ENCODE results near the gene CDK5. TPM values are rescaled to one million over a fixed set of nuclear protein-coding genes. Genes with fewer than 3 reads are reported as not detected.

CDK5 gene
- total RNA-seq, 1 donor from 2014 or later: 27.0 TPM

DNA sequence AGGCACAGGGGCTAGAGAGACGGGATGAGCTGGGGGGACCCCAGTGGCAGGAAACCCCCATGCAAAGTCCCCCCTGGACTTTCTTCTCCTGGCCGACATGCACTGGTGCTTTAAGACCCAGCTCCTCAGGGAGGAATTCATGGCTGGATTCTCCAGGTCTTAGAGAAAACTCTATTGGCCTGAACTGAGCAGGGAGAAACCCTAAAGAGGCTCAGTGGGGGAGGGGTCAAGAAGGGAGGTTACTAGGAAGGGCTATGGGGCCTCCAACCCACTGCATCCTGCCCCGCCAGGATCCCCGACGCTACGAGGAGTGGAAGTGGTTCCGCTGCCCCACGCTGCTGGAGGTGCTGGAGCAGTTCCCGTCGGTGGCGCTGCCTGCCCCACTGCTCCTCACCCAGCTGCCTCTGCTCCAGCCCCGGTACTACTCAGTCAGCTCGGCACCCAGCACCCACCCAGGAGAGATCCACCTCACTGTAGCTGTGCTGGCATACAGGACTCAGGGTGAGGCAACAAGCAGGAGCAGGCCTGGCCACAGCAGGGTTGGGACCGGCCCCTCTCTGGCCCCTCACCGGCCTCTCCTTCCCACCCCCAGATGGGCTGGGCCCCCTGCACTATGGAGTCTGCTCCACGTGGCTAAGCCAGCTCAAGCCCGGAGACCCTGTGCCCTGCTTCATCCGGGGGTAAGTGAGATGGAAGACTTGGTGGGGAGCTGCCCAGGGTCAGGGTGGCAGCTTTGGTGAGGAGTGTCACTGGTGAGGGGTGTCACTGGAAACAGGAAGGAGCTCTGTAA lies 47.2 kb downstream of the CDK5 start:
- Histone ChIP-seq H3K27me3 (ENCODE audit: control insufficient read depth, insufficient read depth, low read length) (peaks cover 36% of the 10 kb centered on the region), H3K36me3 (ENCODE audit: control insufficient read depth, insufficient read depth, low read length) (no peaks in the 10 kb centered on the region), H3K4me3 (ENCODE audit: low read depth, low read length) (no peak overlapping the region)
- TF ChIP-seq, protein P1, sequence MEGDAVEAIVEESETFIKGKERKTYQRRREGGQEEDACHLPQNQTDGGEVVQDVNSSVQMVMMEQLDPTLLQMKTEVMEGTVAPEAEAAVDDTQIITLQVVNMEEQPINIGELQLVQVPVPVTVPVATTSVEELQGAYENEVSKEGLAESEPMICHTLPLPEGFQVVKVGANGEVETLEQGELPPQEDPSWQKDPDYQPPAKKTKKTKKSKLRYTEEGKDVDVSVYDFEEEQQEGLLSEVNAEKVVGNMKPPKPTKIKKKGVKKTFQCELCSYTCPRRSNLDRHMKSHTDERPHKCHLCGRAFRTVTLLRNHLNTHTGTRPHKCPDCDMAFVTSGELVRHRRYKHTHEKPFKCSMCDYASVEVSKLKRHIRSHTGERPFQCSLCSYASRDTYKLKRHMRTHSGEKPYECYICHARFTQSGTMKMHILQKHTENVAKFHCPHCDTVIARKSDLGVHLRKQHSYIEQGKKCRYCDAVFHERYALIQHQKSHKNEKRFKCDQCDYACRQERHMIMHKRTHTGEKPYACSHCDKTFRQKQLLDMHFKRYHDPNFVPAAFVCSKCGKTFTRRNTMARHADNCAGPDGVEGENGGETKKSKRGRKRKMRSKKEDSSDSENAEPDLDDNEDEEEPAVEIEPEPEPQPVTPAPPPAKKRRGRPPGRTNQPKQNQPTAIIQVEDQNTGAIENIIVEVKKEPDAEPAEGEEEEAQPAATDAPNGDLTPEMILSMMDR (IDR thresholded peaks at IDR 0.05; ENCODE audit: insufficient read depth, low read length, poor library complexity, severe bottlenecking): no peak
- DNase-seq (ENCODE audit: low read depth): no peak

DNA sequence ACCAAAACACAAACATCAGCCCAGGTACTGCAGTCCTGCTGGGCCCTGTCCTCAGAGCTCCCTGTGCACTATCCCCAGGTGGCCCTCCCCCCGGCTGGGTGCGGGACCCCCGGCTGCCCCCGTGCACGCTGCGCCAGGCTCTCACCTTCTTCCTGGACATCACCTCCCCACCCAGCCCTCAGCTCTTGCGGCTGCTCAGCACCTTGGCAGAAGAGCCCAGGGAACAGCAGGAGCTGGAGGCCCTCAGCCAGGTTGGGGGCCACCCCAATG lies 47.7 kb downstream of the CDK5 start:
- Histone ChIP-seq H3K4me3 (ENCODE audit: low read depth, low read length) (no peak overlapping the region), H3K27me3 (ENCODE audit: control insufficient read depth, insufficient read depth, low read length) (peaks cover 37% of the 10 kb centered on the region), H3K36me3 (ENCODE audit: control insufficient read depth, insufficient read depth, low read length) (no peaks in the 10 kb centered on the region)
- TF ChIP-seq, protein P1 (IDR thresholded peaks at IDR 0.05; ENCODE audit: insufficient read depth, low read length, poor library complexity, severe bottlenecking): no peak
- DNase-seq (ENCODE audit: low read depth): no peak

DNA sequence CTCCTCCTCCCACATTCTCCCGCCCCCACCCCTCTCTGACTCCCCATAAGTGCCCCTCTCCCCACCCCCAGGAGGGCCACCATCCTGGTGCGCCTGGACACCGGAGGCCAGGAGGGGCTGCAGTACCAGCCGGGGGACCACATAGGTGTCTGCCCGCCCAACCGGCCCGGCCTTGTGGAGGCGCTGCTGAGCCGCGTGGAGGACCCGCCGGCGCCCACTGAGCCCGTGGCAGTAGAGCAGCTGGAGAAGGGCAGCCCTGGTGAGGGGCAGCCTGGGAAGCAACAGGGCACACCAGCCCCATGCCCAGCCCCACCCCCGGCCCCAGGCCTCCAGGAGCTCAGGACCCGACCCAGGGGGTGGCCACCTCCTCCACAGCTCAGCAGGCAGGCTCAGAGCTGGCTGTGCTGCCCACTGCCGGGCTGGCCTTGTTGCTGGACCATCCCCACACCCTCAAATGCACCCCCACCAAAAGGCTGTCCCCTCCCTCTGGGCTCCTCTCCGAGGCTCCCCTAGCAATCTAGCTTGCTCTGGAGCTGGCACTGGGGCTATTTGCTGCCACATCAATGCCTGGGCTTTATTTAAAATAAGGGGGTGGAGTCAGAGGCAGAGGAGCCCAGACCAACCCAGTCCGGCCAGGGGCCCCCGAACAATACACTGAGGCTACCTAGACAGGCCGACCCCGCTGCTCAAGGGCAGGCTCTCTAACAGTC lies 48.2 kb downstream of the CDK5 start:
- peaks cover 36% of the 10 kb centered on the region for H3K27me3 ChIP-seq (ENCODE audit: control insufficient read depth, insufficient read depth, low read length)
- no peaks in the 10 kb centered on the region for H3K36me3 ChIP-seq (ENCODE audit: control insufficient read depth, insufficient read depth, low read length)
- DNase-seq (ENCODE audit: low read depth): no peak
- H3K4me3 ChIP-seq (ENCODE audit: low read depth, low read length): no peak overlapping the region
- TF ChIP-seq, protein P1 (IDR thresholded peaks at IDR 0.05; ENCODE audit: insufficient read depth, low read length, poor library complexity, severe bottlenecking): peak; percentile 12

DNA sequence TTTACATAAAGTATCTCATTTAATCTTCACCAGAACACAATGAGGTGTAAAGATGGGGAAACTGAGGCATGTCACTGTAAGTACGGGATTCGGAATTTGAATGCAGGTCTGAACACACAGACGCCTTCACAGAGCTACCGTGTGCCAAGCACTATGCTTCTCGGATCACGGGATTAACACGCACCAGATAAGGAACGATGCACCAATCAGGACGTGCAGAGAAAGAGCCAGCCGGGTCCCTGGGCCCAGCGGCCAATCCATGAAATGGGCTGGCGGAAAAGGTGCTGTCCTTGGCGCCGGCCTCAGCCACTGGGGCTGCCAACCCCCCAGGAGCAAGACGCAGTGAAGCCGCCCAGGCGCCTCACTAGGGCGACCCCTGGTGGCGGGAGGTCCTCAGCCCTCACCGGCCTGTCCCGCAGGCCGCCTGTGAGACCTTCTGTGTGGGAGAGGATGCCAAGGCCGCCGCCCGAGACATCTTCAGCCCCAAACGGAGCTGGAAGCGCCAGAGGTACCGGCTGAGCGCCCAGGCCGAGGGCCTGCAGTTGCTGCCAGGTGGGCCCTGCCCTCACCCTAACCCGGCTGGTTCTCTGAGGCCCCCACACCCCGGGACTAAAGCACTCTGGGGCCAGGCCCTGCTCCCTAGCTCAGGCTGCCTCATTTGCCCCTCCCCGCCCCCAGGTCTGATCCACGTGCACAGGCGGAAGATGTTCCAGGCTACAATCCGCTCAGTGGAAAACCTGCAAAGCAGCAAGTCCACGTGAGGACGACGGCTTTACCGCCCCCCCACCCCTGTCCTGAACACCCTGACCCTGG lies 49.0 kb downstream of the CDK5 start:
- Histone ChIP-seq H3K36me3 (ENCODE audit: control insufficient read depth, insufficient read depth, low read length) (no peaks in the 10 kb centered on the region), H3K4me3 (ENCODE audit: low read depth, low read length) (no peak overlapping the region), H3K27me3 (ENCODE audit: control insufficient read depth, insufficient read depth, low read length) (peaks cover 32% of the 10 kb centered on the region)
- TF ChIP-seq, protein P1 (IDR thresholded peaks at IDR 0.05; ENCODE audit: insufficient read depth, low read length, poor library complexity, severe bottlenecking): peak; percentile 85
- DNase-seq (ENCODE audit: low read depth): no peak

DNA sequence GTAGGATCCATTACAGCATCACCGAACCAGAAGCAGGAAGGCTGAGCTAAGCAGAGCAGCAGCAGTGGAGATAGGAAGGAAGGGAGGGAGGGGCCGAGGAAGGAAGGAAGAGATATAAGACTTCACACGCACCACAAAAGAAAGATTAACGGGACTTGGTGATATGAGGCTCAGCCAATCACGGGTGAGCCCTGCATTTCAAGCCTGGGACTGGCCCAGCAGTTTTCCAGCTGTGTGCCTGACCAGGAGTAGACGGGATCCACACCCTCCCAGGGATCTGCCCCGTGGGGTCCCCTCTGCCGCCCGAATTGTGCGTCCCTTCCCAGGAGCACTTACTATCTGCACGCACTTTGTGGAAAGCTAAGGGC lies 49.6 kb downstream of the CDK5 start:
- TF ChIP-seq, protein P1 (IDR thresholded peaks at IDR 0.05; ENCODE audit: insufficient read depth, low read length, poor library complexity, severe bottlenecking): no peak
- H3K36me3 ChIP-seq (ENCODE audit: control insufficient read depth, insufficient read depth, low read length): no peaks in the 10 kb centered on the region
- H3K27me3 ChIP-seq (ENCODE audit: control insufficient read depth, insufficient read depth, low read length): peaks cover 26% of the 10 kb centered on the region
- H3K4me3 ChIP-seq (ENCODE audit: low read depth, low read length): no peak overlapping the region
- DNase-seq (ENCODE audit: low read depth): no peak
